Uterus (tissue), 4 donors: Measurements from ENCODE around the gene RFX2. TPM values are rescaled to one million over a fixed set of nuclear protein-coding genes. Genes with fewer than 3 reads are reported as not detected.

Experiments used
- DNase-seq, 2 donors: peaks; one replicate each; pipeline ENCODE4 v3.0.0-alpha.2; 2019 to 2020
- H3K27ac ChIP-seq, 2 donors: fragments of 200-600 bp; sonication (generic); 1 replicate in 1 of 2; 2 replicates in 1 of 2; pipeline ENCODE4 v1.5.1; 2016 to 2018
- H3K27me3 ChIP-seq, 2 donors: fragments of 200-600 bp; sonication (generic); one replicate each; pipeline ENCODE4 v1.5.1; 2018 to 2019; ENCODE audit warnings: control low read depth in 1 of 2
- H3K36me3 ChIP-seq, 2 donors: fragments of 200-600 bp; sonication (generic); one replicate each; pipeline ENCODE4 v1.5.1; 2019; ENCODE audit warnings: control low read depth in 1 of 2
- H3K4me1 ChIP-seq, 2 donors: fragments of 200-600 bp; sonication (generic); one replicate each; pipeline ENCODE4 v1.5.1; 2018 to 2019; ENCODE audit warnings: control low read depth in 1 of 2
- H3K4me3 ChIP-seq, 2 donors: fragments of 200-600 bp; sonication (generic); 1 replicate in 1 of 2; 2 replicates in 1 of 2; pipeline ENCODE4 v1.5.1; 2018 to 2019; ENCODE audit warnings: mild to moderate bottlenecking in 1 of 2
- H3K9me3 ChIP-seq, 2 donors: fragments of 200-600 bp; sonication (generic); one replicate each; pipeline ENCODE4 v1.5.1; 2019; ENCODE audit warnings: control low read depth in 1 of 2
- POLR2A ChIP-seq, 2 donors: fragments of 450-650 bp; IDR thresholded peaks; one replicate each; pipeline ENCODE4 v1.6.1; 2016; ENCODE audit warnings: antibody characterized with exemption in 2 of 2, mild to moderate bottlenecking in 1 of 2, moderate library complexity in 1 of 2
- intact Hi-C: fragments of 100-400 bp; cut with DNase I; formaldehyde crosslinking; loops from one replicate; pipeline ENCODE4 v1.15.1; 2023; ENCODE audit warnings: low total_unique reads
- total RNA-seq, 4 donors: library from RNA; depleted of rRNA in 3 of 4; stranded (reverse); fragments of >200 nt in 3 of 4; gene quantifications; one replicate each; pipeline versions ENCODE4 v1.1.0 to v1.2.4, GENCODE V29; 2014 to 2023
- TF ChIP-seq, protein P1 (sequence below), 4 experiments: fragments of 200-600 bp in 2 of 4; fragments of 450-650 bp in 2 of 4; sonication (generic) in 2 of 4; IDR thresholded peaks; one replicate each; pipeline ENCODE4 v1.5.1; 2016 to 2019; ENCODE audit warnings: antibody characterized with exemption in 4 of 4, mild to moderate bottlenecking in 2 of 4, moderate library complexity in 1 of 4
- donor health status: DM: yes; HTN: yes; CAD: no.

The RFX2 gene
- total RNA-seq, 4 donors from 2014 or later, result 10.5 to 77.9 (median 22.8) TPM

- Histone ChIP-seq H3K27me3 (no peaks in the 10 kb centered on the region), H3K9me3 (no peaks in the 10 kb centered on the region), H3K4me1 (peaks cover 0 to 8% of the 10 kb centered on the region in 2 donors), H3K4me3 (no peak overlapping the region), H3K36me3 (no peaks in the 10 kb centered on the region), H3K27ac (no peak overlapping the region)
- DNase-seq, result no peak
- intact Hi-C loops, result no loop called here
- no peak for TF ChIP-seq POLR2A (IDR thresholded peaks at IDR 0.05)
- TF ChIP-seq, protein P1, sequence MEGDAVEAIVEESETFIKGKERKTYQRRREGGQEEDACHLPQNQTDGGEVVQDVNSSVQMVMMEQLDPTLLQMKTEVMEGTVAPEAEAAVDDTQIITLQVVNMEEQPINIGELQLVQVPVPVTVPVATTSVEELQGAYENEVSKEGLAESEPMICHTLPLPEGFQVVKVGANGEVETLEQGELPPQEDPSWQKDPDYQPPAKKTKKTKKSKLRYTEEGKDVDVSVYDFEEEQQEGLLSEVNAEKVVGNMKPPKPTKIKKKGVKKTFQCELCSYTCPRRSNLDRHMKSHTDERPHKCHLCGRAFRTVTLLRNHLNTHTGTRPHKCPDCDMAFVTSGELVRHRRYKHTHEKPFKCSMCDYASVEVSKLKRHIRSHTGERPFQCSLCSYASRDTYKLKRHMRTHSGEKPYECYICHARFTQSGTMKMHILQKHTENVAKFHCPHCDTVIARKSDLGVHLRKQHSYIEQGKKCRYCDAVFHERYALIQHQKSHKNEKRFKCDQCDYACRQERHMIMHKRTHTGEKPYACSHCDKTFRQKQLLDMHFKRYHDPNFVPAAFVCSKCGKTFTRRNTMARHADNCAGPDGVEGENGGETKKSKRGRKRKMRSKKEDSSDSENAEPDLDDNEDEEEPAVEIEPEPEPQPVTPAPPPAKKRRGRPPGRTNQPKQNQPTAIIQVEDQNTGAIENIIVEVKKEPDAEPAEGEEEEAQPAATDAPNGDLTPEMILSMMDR (IDR thresholded peaks at IDR 0.05), result no peak
Observed at GRCh38 chr19:5983367-5983955, 126.8 kb downstream of the RFX2 start.

- H3K36me3 ChIP-seq, result no peaks in the 10 kb centered on the region
- DNase-seq, result peak in 1 of 2 donors; percentile 45
- H3K27me3 ChIP-seq, result no peaks in the 10 kb centered on the region
- peak overlapping the region; percentile 85 to 90 for H3K27ac ChIP-seq
- H3K4me3 ChIP-seq, result peak overlapping the region; percentile 56 to 96
- TF ChIP-seq POLR2A (IDR thresholded peaks at IDR 0.05), result no peak
- TF ChIP-seq, protein P1 (IDR thresholded peaks at IDR 0.05), result no peak
- intact Hi-C loops, result no loop called here
- no peaks in the 10 kb centered on the region for H3K9me3 ChIP-seq
- peaks cover 10 to 15% of the 10 kb centered on the region in 2 donors for H3K4me1 ChIP-seq
Observed at GRCh38 chr19:5978606-5979552, 131.4 kb downstream of the RFX2 start.

- intact Hi-C loops, result no loop called here
- Histone ChIP-seq H3K4me3 (peak within 1 kb of the TSS; percentile 93 to 96), H3K4me1 (peaks cover 10 to 15% of the 10 kb centered on the region in 2 donors), H3K27ac (peak within 1 kb of the TSS; percentile 86 to 90), H3K27me3 (no peaks in the 10 kb centered on the region), H3K36me3 (no peaks in the 10 kb centered on the region), H3K9me3 (no peaks in the 10 kb centered on the region)
- TF ChIP-seq, protein P1 (IDR thresholded peaks at IDR 0.05), result peak in 2 of 4 experiments; percentile 20 to 43
- TF ChIP-seq POLR2A (IDR thresholded peaks at IDR 0.05), result peak; percentile 76 to 81
- DNase-seq, result peak; percentile 98
Observed at GRCh38 chr19:5977785-5978605, 132.3 kb downstream of the RFX2 start, which contains the start of gene RANBP3. Gene RANBP3, minus strand, starts transcription at chr19:5978140. Its CDS starts 58 bp downstream, at chr19:5978082.

DNA sequence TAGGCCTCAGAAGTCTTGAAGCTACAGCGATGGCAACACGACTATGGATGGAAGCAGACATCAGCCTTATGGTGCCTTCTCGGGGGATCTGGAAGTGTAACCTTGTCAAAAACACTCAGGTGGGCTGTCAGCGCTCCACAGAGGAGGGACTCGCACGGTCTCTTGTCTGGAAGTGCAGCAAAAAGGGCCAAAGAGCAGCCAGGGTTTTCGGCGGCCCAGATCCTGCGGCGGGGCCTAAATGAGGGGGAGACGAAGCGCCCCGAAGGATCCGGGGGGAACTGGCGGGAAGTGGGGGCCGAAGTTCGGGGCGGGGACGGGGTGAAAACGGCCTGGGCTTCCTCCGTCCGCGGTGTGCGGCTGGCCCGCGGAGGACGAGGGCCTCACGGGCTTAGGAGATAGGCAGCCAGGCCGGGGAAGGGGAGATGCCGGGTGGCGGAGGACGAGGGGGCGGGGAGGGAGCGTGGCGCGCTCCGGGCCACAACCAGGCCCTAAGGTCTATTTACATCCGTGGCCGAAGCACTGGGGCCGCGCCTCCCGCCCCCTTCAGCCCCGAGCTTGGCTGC, 133.0 kb downstream of the RFX2 start:
- no peaks in the 10 kb centered on the region for H3K36me3 ChIP-seq
- intact Hi-C loops, result no loop called here
- H3K4me3 ChIP-seq, result peak overlapping the region; percentile 93 to 96
- H3K4me1 ChIP-seq, result peaks cover 10 to 15% of the 10 kb centered on the region in 2 donors
- peak overlapping the region; percentile 86 to 90 for H3K27ac ChIP-seq
- DNase-seq, result no peak
- H3K27me3 ChIP-seq, result no peaks in the 10 kb centered on the region
- TF ChIP-seq, protein P1 (IDR thresholded peaks at IDR 0.05), result no peak
- TF ChIP-seq POLR2A (IDR thresholded peaks at IDR 0.05), result no peak
- H3K9me3 ChIP-seq, result no peaks in the 10 kb centered on the region
